ENCODE data around the gene OXT.

GRCh38 chr20:3109350-3110302, 38.2 kb downstream of the OXT start:
- no peak for TF ChIP-seq POLR2A (IDR thresholded peaks at IDR 0.05; ENCODE audit: low read length)
- TF ChIP-seq GATA1 (IDR thresholded peaks at IDR 0.05; ENCODE audit: low read depth, low read length) = no peak

Measured in erythroblast (primary cell).